GM12878 (cell line): Measurements from ENCODE around the gene SETD5.

Source experiments
- CEBPB ChIP-seq, 2 experiments: fragments of 150-350 bp in 1 of 2; IDR thresholded peaks; 2 replicates each; pipeline ENCODE4 v1.6.1; 2012 to 2014; ENCODE audit warnings: low read depth in 2 of 2, low read length in 2 of 2, borderline replicate concordance in 1 of 2, inconsistent platforms in 1 of 2
- CHD4 ChIP-seq: fragments of 200-600 bp; sonication (generic); IDR thresholded peaks from 2 replicates; pipeline ENCODE4 v1.6.1; 2016; ENCODE audit warnings: mild to moderate bottlenecking
- CTCF ChIP-seq, 3 experiments: IDR thresholded peaks in 2 of 3; conservative IDR thresholded peaks in 1 of 3; 2 replicates each; pipeline ENCODE4 v1.5.1; 2011; ENCODE audit warnings: low read depth in 3 of 3, low read length in 3 of 3, mild to moderate bottlenecking in 3 of 3, control low read depth in 2 of 3, moderate library complexity in 2 of 3, inconsistent platforms in 1 of 3, mixed read lengths in 1 of 3; ENCODE audit not compliant: control insufficient read depth in 2 of 3, insufficient read depth in 1 of 3; ENCODE audit errors: extremely low read depth in 1 of 3
- EP300 ChIP-seq, 2 experiments: fragments of 150-350 bp in 1 of 2; IDR thresholded peaks; 2 replicates each; pipeline ENCODE4 v1.6.1; 2011 to 2012; ENCODE audit warnings: low read depth in 2 of 2, low read length in 2 of 2, borderline replicate concordance in 1 of 2, improper control_type of control experiment in 1 of 2, inconsistent platforms in 1 of 2; ENCODE audit not compliant: control insufficient read depth in 1 of 2
- HDAC6 ChIP-seq: fragments of 200-600 bp; sonication (generic); IDR thresholded peaks from one replicate; pipeline ENCODE4 v1.8.0; 2017; ENCODE audit warnings: antibody characterized with exemption; ENCODE audit not compliant: unreplicated experiment
- JUNB ChIP-seq: IDR thresholded peaks from 2 replicates; pipeline ENCODE4 v1.6.1; 2016; ENCODE audit warnings: antibody characterized with exemption, mild to moderate bottlenecking
- MXI1 ChIP-seq: fragments of 150-350 bp; IDR thresholded peaks from 2 replicates; pipeline ENCODE4 v1.6.1; 2011; ENCODE audit warnings: low read depth, mild to moderate bottlenecking, inconsistent platforms, low read length, improper control_type of control experiment
- NFIC ChIP-seq: IDR thresholded peaks from 2 replicates; pipeline ENCODE4 v1.6.1; 2012; ENCODE audit warnings: low read depth, mild to moderate bottlenecking, inconsistent platforms, low read length, moderate library complexity
- POLR2A ChIP-seq: IDR thresholded peaks from 2 replicates; pipeline ENCODE4 v1.6.1; 2011; ENCODE audit warnings: low read depth, mild to moderate bottlenecking, low read length
- RAD21 ChIP-seq: IDR thresholded peaks from 2 replicates; pipeline ENCODE4 v1.6.1; 2011; ENCODE audit warnings: mild to moderate bottlenecking, low read depth, low read length, moderate library complexity; ENCODE audit not compliant: insufficient read depth
- ZBTB33 ChIP-seq: fragments of 450-650 bp; IDR thresholded peaks from 2 replicates; pipeline ENCODE4 v1.6.1; 2017; ENCODE audit warnings: mild to moderate bottlenecking
- ZNF622 ChIP-seq: fragments of 450-650 bp; IDR thresholded peaks from 2 replicates; pipeline ENCODE4 v1.6.1; 2017; ENCODE audit warnings: mild to moderate bottlenecking, inconsistent platforms

- TF ChIP-seq RAD21, result no peak
- no peak for TF ChIP-seq CTCF (IDR thresholded peaks at IDR 0.05 in 2 of 3, conservative IDR thresholded peaks at IDR 0.05 in 1 of 3; ENCODE audit: control insufficient read depth in 2 of 3, extremely low read depth in 1 of 3, insufficient read depth in 1 of 3, low read depth in 3 of 3, low read length in 3 of 3)
- no peak for TF ChIP-seq CEBPB (IDR thresholded peaks at IDR 0.05; ENCODE audit: borderline replicate concordance in 1 of 2, low read depth in 2 of 2, low read length in 2 of 2)
- no peak for TF ChIP-seq EP300 (IDR thresholded peaks at IDR 0.05; ENCODE audit: borderline replicate concordance in 1 of 2, control insufficient read depth in 1 of 2, low read depth in 2 of 2, low read length in 2 of 2)
- no peak for TF ChIP-seq JUNB
- no peak for TF ChIP-seq MXI1
- no peak for TF ChIP-seq POLR2A
- no peak for TF ChIP-seq ZNF622
- TF ChIP-seq NFIC, result no peak
- TF ChIP-seq HDAC6, result no peak
- TF ChIP-seq ZBTB33, result no peak
- TF ChIP-seq CHD4, result no peak
These were observed 58.2 kb downstream of the SETD5 start for GRCh38 chr3:9455596-9456131.
